Stimulated activated effector memory CD8-positive, alpha-beta T cell treated with anti-CD3 and anti-CD28 coated beads, Interleukin-12 subunit alpha, Interleukin-12 subunit beta, amount 100 ng/mL, for 72 hours (primary cell): ENCODE results near the gene CYBRD1.

Experiments
- ATAC-seq: fragments of 150-1000 bp; cut with Tn5 transposase; 2 replicates; pipeline ENCODE4 v1.10.0; 2021
- DNase-seq, 2 donors: peaks; one replicate each; pipeline ENCODE4 v3.0.0; 2021 to 2022; ENCODE audit warnings: low spot score in 2 of 2
- H3K27ac Mint-ChIP-seq: one replicate; pipeline ENCODE4 v1.8.0; 2022; ENCODE audit warnings: mild to moderate bottlenecking, mixed read lengths
- H3K36me3 Mint-ChIP-seq: one replicate; pipeline ENCODE4 v1.8.0; 2022; ENCODE audit warnings: mild to moderate bottlenecking, mixed read lengths
- H3K4me1 Mint-ChIP-seq: one replicate; pipeline ENCODE4 v1.8.0; 2022; ENCODE audit warnings: mixed read lengths
- H3K4me3 Mint-ChIP-seq: one replicate; pipeline ENCODE4 v1.8.0; 2022; ENCODE audit warnings: mild to moderate bottlenecking, mixed read lengths
- H3K9me3 Mint-ChIP-seq: one replicate; pipeline ENCODE4 v1.8.0; 2022; ENCODE audit warnings: mixed read lengths

The CYBRD1 gene

GRCh38 chr2:171563301-171563700 is 41.0 kb downstream of the CYBRD1 start:
- no peak overlapping the region for H3K4me3 Mint-ChIP-seq
- DNase-seq (no peak), ATAC-seq (no peak)
- no peaks in the 10 kb centered on the region for H3K9me3 Mint-ChIP-seq
- no peaks in the 10 kb centered on the region for H3K36me3 Mint-ChIP-seq
- H3K4me1 Mint-ChIP-seq = no peaks in the 10 kb centered on the region
- H3K27ac Mint-ChIP-seq = no peak overlapping the region

- DNase-seq = no peak
- Mint-ChIP-seq H3K9me3 (no peaks in the 10 kb centered on the region), H3K36me3 (no peaks in the 10 kb centered on the region), H3K4me1 (no peaks in the 10 kb centered on the region), H3K4me3 (no peak overlapping the region), H3K27ac (no peak overlapping the region)
- no peak for ATAC-seq
These were observed 42.2 kb downstream of the CYBRD1 start for GRCh38 chr2:171564463-171564862.

GRCh38 chr2:171566057-171566456 is 43.8 kb downstream of the CYBRD1 start:
- DNase-seq (no peak), ATAC-seq (no peak)
- no peaks in the 10 kb centered on the region for H3K9me3 Mint-ChIP-seq
- H3K4me3 Mint-ChIP-seq = no peak overlapping the region
- H3K36me3 Mint-ChIP-seq = no peaks in the 10 kb centered on the region
- no peaks in the 10 kb centered on the region for H3K4me1 Mint-ChIP-seq
- no peak overlapping the region for H3K27ac Mint-ChIP-seq

- Mint-ChIP-seq H3K4me3 (no peak overlapping the region), H3K36me3 (no peaks in the 10 kb centered on the region), H3K27ac (no peak overlapping the region), H3K4me1 (no peaks in the 10 kb centered on the region), H3K9me3 (no peaks in the 10 kb centered on the region)
- no peak for ATAC-seq
- DNase-seq = no peak
These were observed 44.5 kb downstream of the CYBRD1 start for GRCh38 chr2:171566753-171567152.

- no peaks in the 10 kb centered on the region for H3K36me3 Mint-ChIP-seq
- no peak for DNase-seq
- no peak overlapping the region for H3K4me3 Mint-ChIP-seq
- no peaks in the 10 kb centered on the region for H3K9me3 Mint-ChIP-seq
- no peak overlapping the region for H3K27ac Mint-ChIP-seq
- no peak for ATAC-seq
- H3K4me1 Mint-ChIP-seq = no peaks in the 10 kb centered on the region
These were observed 45.8 kb downstream of the CYBRD1 start for GRCh38 chr2:171568089-171568488.

GRCh38 chr2:171571721-171572120 is 49.4 kb downstream of the CYBRD1 start:
- Mint-ChIP-seq H3K4me3 (no peak overlapping the region), H3K4me1 (peaks cover 7% of the 10 kb centered on the region), H3K9me3 (no peaks in the 10 kb centered on the region), H3K36me3 (no peaks in the 10 kb centered on the region), H3K27ac (no peak overlapping the region)
- no peak for ATAC-seq
- DNase-seq = no peak

GRCh38 chr2:171574149-171574795 is 52.0 kb downstream of the CYBRD1 start:
- no peaks in the 10 kb centered on the region for H3K9me3 Mint-ChIP-seq
- H3K4me3 Mint-ChIP-seq = no peak overlapping the region
- ATAC-seq (peak; percentile 95), DNase-seq (peak; percentile 90 to 92)
- peaks cover 7% of the 10 kb centered on the region for H3K4me1 Mint-ChIP-seq
- no peak overlapping the region for H3K27ac Mint-ChIP-seq
- no peaks in the 10 kb centered on the region for H3K36me3 Mint-ChIP-seq

- no peaks in the 10 kb centered on the region for H3K36me3 Mint-ChIP-seq
- H3K9me3 Mint-ChIP-seq = no peaks in the 10 kb centered on the region
- DNase-seq = no peak
- ATAC-seq = no peak
- H3K4me3 Mint-ChIP-seq = no peak overlapping the region
- H3K4me1 Mint-ChIP-seq = peaks cover 7% of the 10 kb centered on the region
- H3K27ac Mint-ChIP-seq = no peak overlapping the region
These were observed 53.3 kb downstream of the CYBRD1 start for GRCh38 chr2:171575606-171576005.

GRCh38 chr2:171578127-171578803 is 56.0 kb downstream of the CYBRD1 start:
- H3K9me3 Mint-ChIP-seq = no peaks in the 10 kb centered on the region
- no peak overlapping the region for H3K27ac Mint-ChIP-seq
- DNase-seq (no peak), ATAC-seq (no peak)
- no peaks in the 10 kb centered on the region for H3K36me3 Mint-ChIP-seq
- H3K4me3 Mint-ChIP-seq = no peak overlapping the region
- H3K4me1 Mint-ChIP-seq = peaks cover 7% of the 10 kb centered on the region

GRCh38 chr2:171579481-171579880 is 57.2 kb downstream of the CYBRD1 start:
- Mint-ChIP-seq H3K27ac (no peak overlapping the region), H3K4me3 (no peak overlapping the region), H3K4me1 (peaks cover under 1% of the 10 kb centered on the region), H3K9me3 (no peaks in the 10 kb centered on the region), H3K36me3 (no peaks in the 10 kb centered on the region)
- no peak for ATAC-seq
- no peak for DNase-seq

GRCh38 chr2:171583566-171583965 is 61.3 kb downstream of the CYBRD1 start:
- Mint-ChIP-seq H3K9me3 (no peaks in the 10 kb centered on the region), H3K36me3 (no peaks in the 10 kb centered on the region), H3K4me1 (no peaks in the 10 kb centered on the region), H3K27ac (no peak overlapping the region), H3K4me3 (no peak overlapping the region)
- ATAC-seq = no peak
- DNase-seq = no peak

GRCh38 chr2:171584001-171584400 is 61.7 kb downstream of the CYBRD1 start:
- DNase-seq (no peak), ATAC-seq (no peak)
- Mint-ChIP-seq H3K27ac (no peak overlapping the region), H3K4me1 (no peaks in the 10 kb centered on the region), H3K4me3 (no peak overlapping the region), H3K9me3 (no peaks in the 10 kb centered on the region), H3K36me3 (no peaks in the 10 kb centered on the region)

- Mint-ChIP-seq H3K9me3 (peaks cover 3% of the 10 kb centered on the region), H3K4me1 (no peaks in the 10 kb centered on the region), H3K36me3 (no peaks in the 10 kb centered on the region), H3K27ac (no peak overlapping the region), H3K4me3 (no peak overlapping the region)
- ATAC-seq (no peak), DNase-seq (no peak)
These were observed 64.9 kb downstream of the CYBRD1 start for GRCh38 chr2:171587132-171587531.

GRCh38 chr2:171587567-171587966 is 65.3 kb downstream of the CYBRD1 start:
- Mint-ChIP-seq H3K9me3 (peaks cover 3% of the 10 kb centered on the region), H3K27ac (no peak overlapping the region), H3K36me3 (no peaks in the 10 kb centered on the region), H3K4me1 (no peaks in the 10 kb centered on the region), H3K4me3 (no peak overlapping the region)
- DNase-seq (no peak), ATAC-seq (no peak)

GRCh38 chr2:171590116-171590515 is 67.8 kb downstream of the CYBRD1 start:
- DNase-seq = no peak
- Mint-ChIP-seq H3K4me3 (no peak overlapping the region), H3K36me3 (no peaks in the 10 kb centered on the region), H3K27ac (no peak overlapping the region), H3K4me1 (no peaks in the 10 kb centered on the region), H3K9me3 (peaks cover 3% of the 10 kb centered on the region)
- ATAC-seq = no peak

- Mint-ChIP-seq H3K9me3 (peaks cover 3% of the 10 kb centered on the region), H3K4me3 (no peak overlapping the region), H3K4me1 (no peaks in the 10 kb centered on the region), H3K27ac (no peak overlapping the region), H3K36me3 (no peaks in the 10 kb centered on the region)
- ATAC-seq (no peak), DNase-seq (no peak)
These were observed 69.8 kb downstream of the CYBRD1 start for GRCh38 chr2:171592036-171592555.
